WERI-Rb-1 (cell line): ENCODE data around the gene FHIT.

ENCODE experiments used
- DNase-seq: peaks from one replicate; pipeline ENCODE4 v3.0.0-alpha.2; 2020
- H3K27ac ChIP-seq: fragments of 250-450 bp; sonication (Bioruptor Pico); 2 replicates; pipeline ENCODE4 v1.5.1; 2020; ENCODE audit warnings: mild to moderate bottlenecking, moderate library complexity
- H3K27me3 ChIP-seq: fragments of 250-450 bp; sonication (Bioruptor Pico); 2 replicates; pipeline ENCODE4 v1.5.1; 2021; ENCODE audit warnings: mild to moderate bottlenecking, low read depth, moderate library complexity; ENCODE audit not compliant: insufficient read depth, severe bottlenecking
- H3K36me3 ChIP-seq: fragments of 250-450 bp; sonication (Bioruptor Pico); 2 replicates; pipeline ENCODE4 v1.5.1; 2020; ENCODE audit warnings: mild to moderate bottlenecking, moderate library complexity
- H3K4me3 ChIP-seq: 2 replicates; pipeline ENCODE4 v1.5.1; 2011; ENCODE audit warnings: low read depth, mild to moderate bottlenecking, control low read depth, low read length
- H3K9me3 ChIP-seq: fragments of 250-450 bp; sonication (Bioruptor Pico); 2 replicates; pipeline ENCODE4 v1.5.1; 2021; ENCODE audit warnings: mild to moderate bottlenecking, moderate library complexity; ENCODE audit not compliant: severe bottlenecking
- CTCF ChIP-seq: IDR thresholded peaks from 2 replicates; pipeline ENCODE4 v1.5.1; 2011; ENCODE audit warnings: low read depth, mild to moderate bottlenecking, control low read depth, inconsistent platforms, low read length

Gene FHIT

GRCh38 chr3:61149236-61149635, 102.0 kb downstream of the FHIT start:
- no peaks in the 10 kb centered on the region for H3K36me3 ChIP-seq

GRCh38 chr3:61146010-61146890, 105.0 kb downstream of the FHIT start:
- Histone ChIP-seq H3K36me3 (no peaks in the 10 kb centered on the region), H3K4me3 (no peak overlapping the region), H3K27me3 (no peaks in the 10 kb centered on the region), H3K9me3 (no peaks in the 10 kb centered on the region), H3K27ac (peak overlapping the region; percentile 37; the same call in 1 of the 2 replicates)
- no peak for DNase-seq
- no peak for TF ChIP-seq CTCF

More at GRCh38 chr3:61149236-61149635, 102.0 kb downstream of the FHIT start:
- H3K27me3 ChIP-seq, result no peaks in the 10 kb centered on the region
- H3K27ac ChIP-seq, result no peak overlapping the region
- no peaks in the 10 kb centered on the region for H3K9me3 ChIP-seq
- no peak for TF ChIP-seq CTCF
- DNase-seq, result no peak
- H3K4me3 ChIP-seq, result no peak overlapping the region

GRCh38 chr3:61141697-61142096, 109.6 kb downstream of the FHIT start:
- Histone ChIP-seq H3K36me3 (no peaks in the 10 kb centered on the region), H3K9me3 (no peaks in the 10 kb centered on the region), H3K27me3 (no peaks in the 10 kb centered on the region), H3K27ac (no peak overlapping the region), H3K4me3 (no peak overlapping the region)
- no peak for DNase-seq
- no peak for TF ChIP-seq CTCF

- Histone ChIP-seq H3K27me3 (no peaks in the 10 kb centered on the region), H3K4me3 (no peak overlapping the region), H3K27ac (no peak overlapping the region), H3K9me3 (no peaks in the 10 kb centered on the region), H3K36me3 (no peaks in the 10 kb centered on the region)
- no peak for TF ChIP-seq CTCF
- DNase-seq, result no peak
Observed at GRCh38 chr3:61141227-61141626, 110.0 kb downstream of the FHIT start.

- H3K27me3 ChIP-seq, result no peaks in the 10 kb centered on the region
- TF ChIP-seq CTCF, result no peak
- no peaks in the 10 kb centered on the region for H3K36me3 ChIP-seq
- H3K27ac ChIP-seq, result no peak overlapping the region
- H3K9me3 ChIP-seq, result no peaks in the 10 kb centered on the region
- DNase-seq, result no peak
- no peak overlapping the region for H3K4me3 ChIP-seq
Observed at GRCh38 chr3:61139686-61140085, 111.6 kb downstream of the FHIT start.
